D341Med (cell line): ENCODE measurements around the gene C1QTNF9.
"Not testable (repeated sequence)": the region's sequence is repeated elsewhere in the genome, so short reads cannot be mapped to it uniquely, and the experiment has no call there.

Experiments used
- DNase-seq: peaks from one replicate; pipeline ENCODE4 v3.0.0; 2012; ENCODE audit warnings: low spot score

Gene C1QTNF9, protein sequence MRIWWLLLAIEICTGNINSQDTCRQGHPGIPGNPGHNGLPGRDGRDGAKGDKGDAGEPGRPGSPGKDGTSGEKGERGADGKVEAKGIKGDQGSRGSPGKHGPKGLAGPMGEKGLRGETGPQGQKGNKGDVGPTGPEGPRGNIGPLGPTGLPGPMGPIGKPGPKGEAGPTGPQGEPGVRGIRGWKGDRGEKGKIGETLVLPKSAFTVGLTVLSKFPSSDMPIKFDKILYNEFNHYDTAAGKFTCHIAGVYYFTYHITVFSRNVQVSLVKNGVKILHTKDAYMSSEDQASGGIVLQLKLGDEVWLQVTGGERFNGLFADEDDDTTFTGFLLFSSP

DNA sequence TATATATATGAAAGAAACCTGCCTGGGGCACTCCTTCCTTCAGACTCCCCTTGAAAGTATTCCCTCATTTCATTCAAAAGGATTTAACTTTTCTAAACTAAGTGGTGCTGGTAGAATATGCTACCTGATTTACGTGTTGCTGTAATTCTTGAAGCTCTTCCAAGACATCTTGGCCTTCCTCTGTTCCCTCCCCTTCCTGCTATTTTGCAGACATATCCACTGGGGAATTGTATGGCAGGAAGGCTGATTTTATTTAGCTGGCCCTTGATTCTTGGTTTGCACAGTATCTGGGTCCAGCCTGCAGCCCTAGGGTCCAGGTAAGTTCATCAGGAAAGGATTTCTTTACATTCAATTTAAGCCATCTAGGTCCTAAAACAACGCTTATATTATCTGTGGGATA lies at the start of gene C1QTNF9:
C1QTNF9 (plus strand) TSS at position 281 of the 400 bp plus-strand sequence. CDS start 6,424 bp downstream, outside the sequence.
- DNase-seq, result not testable (repeated sequence)

DNA sequence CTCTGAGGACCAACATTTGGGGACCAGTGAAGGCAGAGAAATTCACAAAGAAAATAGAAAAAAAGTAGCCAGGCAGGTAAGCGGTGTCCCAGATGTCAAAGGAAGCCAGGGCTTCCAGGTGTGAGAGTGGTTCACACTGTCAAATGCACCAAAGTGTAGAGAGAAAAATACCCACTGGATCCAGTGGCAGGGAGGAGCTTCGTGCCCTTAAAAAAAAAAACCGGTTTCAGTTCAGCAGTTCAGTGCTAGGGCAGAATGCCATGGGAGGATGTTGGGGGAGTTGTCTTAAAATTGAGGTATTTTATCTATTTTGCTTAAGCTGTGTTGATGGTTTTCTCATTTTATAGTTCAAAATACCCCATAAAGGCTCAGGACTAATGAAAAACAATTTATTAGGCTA lies 47.8 kb upstream of the C1QTNF9 start:
- no peak for DNase-seq

- DNase-seq, result no peak
Measured at GRCh38 chr13:24263632-24264031, 45.7 kb upstream of the C1QTNF9 start.

DNA sequence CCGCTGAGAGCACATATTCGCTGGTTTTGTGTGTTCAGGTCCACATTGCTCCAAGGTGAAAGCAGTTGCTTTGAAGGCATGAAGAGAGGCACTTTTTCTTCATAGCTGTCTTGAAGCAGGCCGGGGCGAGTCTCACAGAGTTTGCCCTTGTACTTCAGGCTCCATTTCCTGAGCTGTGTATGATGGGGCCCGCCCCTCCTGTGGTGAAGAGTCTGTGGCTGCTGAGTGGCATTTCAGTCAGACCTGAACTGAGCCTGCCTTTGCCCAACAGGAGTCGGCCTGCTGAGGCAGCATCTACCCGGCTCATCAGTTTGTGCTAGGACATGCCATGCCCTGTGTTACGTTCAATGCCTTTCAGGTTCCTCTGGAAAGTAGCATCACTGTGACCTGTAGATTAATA lies 44.4 kb upstream of the C1QTNF9 start:
- DNase-seq, result no peak

- DNase-seq, result no peak
Measured at GRCh38 chr13:24265453-24265852, 43.9 kb upstream of the C1QTNF9 start.

- no peak for DNase-seq
Measured at GRCh38 chr13:24267274-24267673, 42.1 kb upstream of the C1QTNF9 start.

DNA sequence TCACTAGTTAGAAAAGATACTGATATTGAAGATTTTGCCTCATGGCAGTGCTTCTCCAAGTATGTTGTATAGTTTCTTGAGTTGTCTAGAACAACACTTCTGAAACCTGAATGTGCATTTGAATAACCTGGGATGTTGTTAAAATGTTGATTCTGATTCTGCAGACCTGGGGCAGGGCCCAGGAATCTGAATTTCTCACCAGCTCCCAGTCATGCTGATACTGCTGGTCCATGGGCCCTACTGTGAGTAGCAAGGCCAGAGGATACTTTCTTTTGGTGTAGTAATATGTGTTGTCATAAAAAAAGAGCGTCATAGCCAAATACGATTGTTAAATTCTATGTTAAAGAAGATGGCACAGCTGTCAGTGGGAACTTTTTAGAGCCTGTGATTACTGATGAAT lies 41.6 kb upstream of the C1QTNF9 start:
- no peak for DNase-seq

DNA sequence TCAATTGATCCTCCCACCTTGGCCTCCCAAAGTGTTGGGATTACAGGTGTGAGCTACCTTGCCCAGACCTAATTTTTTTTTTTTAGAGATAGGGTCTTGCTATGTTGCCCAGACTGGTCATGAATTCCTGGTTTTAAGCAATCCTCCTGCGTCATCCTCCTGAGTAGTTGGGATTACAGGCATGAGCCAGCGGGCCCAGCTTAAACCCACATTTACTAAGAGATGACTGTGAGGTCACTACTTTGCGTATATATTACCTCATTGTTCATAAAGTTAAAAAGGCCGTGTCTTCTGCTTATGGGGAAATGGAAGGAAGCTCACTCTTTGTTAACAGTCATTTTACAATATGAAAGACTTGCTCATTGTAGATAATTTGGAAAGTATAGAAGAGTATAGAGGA lies 39.6 kb upstream of the C1QTNF9 start:
- no peak for DNase-seq

DNA sequence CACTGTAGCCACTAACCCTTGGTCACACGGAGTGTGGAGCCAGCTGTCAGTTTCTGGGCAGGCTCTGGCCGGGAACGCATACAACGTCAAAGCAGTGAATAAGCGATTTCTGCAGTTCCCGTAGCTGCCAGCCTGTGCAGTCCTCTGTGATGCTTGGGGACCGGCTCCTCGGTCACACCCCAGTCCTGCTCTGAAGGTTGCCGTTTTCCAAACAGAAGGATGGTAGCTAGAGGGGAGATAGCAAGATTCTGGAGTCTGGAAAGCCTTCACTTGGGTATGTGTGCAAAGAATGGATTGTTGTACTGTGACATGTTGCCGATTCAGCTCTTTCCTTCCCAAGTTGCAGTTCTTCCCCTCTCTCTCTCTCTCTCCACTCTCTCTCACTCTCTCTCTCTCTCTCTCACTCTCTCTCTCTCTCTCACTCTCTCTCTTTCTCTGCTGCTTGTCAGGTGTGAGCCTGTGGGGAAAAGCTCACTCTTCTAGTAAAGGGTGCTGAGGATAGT lies 38.7 kb upstream of the C1QTNF9 start:
- no peak for DNase-seq

- no peak for DNase-seq
Measured at GRCh38 chr13:24271231-24271600, 38.2 kb upstream of the C1QTNF9 start.

GRCh38 chr13:24271601-24272451 lies 37.6 kb upstream of the C1QTNF9 start:
- no peak for DNase-seq

DNA sequence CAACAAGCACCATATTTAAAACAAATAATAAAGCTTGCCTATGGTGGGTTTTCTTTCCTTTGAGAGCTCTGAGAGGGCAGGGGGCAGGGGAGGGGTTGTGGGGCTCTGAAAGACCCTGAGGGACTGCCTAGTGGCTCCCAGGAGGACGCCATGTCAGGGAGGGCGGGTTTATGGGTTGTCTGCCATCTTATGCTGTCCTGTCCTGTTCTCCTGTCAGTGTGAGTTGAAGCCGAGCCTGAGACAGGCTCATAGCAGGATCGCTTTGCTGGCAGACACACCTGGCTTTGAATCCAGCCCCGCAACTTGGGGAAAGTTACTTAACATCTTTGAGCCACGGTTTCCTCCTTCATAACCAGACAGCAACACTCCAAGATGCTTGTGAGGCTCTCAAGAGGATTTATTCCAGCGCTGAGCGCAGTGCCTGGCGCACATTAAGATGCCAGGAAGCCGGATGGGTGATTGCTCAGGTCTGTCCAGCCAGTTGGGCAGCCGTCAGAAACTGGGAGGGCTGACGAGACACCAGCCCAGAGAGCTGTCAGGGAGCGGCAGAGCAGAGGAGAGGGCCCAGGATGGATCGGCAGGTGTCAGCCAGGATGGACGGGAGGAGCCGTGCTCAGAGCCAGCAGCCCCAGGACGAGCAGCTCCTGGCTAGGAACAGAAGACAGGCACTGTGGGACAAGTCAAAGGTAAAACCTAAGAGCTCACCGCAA lies 36.8 kb upstream of the C1QTNF9 start:
- no peak for DNase-seq

GRCh38 chr13:24273926-24274325 lies 35.5 kb upstream of the C1QTNF9 start:
- no peak for DNase-seq

DNA sequence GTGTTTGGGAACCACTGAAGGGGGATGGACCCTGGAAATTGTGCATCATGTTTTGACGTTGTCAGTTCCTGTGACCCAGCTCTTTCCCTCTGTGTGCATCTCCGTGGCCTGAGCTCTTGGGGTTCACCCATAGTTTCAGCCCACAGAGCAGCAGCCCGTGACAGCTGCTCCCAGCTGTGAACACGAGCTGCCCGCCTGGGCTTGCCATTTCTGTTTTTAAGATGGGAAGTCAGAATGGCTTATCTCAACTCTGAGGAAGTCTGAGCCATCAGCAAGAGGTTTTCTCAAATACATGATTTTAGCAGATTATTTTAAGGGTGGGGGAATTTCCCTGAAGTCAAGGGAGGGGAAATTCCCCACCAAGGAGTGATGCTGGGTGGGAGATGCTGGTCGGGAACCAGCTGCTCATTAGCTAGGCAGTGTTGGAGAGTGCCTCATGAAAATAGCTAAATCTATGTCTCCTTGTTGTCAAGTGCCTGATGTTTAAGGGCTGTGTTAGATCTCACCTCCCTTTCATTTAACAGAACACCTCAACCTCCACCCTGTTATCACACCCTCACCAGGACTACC lies 34.8 kb upstream of the C1QTNF9 start:
- DNase-seq, result no peak

- no peak for DNase-seq
Measured at GRCh38 chr13:24275041-24275440, 34.3 kb upstream of the C1QTNF9 start.

DNA sequence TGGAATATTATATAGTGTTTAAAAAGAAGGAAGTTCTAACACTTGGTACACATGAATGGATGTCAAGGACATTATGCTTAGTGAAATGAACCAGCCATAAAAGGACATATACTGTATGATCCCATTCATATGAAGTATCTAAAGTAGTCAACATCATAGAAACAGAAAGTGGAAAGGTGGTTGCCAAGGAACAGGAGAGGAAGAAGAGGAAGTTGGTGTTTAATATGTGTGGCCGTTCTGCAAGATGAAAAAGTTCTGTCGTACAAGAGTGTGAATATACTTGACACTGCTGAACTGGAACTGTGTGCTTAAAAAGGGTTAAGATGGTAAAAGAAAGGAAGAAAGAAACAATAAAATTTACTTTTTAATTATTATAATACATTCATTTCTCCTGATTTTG lies 33.1 kb upstream of the C1QTNF9 start:
- no peak for DNase-seq

- DNase-seq, result no peak
Measured at GRCh38 chr13:24276861-24277260, 32.5 kb upstream of the C1QTNF9 start.

GRCh38 chr13:24277761-24278160 lies 31.6 kb upstream of the C1QTNF9 start:
- no peak for DNase-seq

DNA sequence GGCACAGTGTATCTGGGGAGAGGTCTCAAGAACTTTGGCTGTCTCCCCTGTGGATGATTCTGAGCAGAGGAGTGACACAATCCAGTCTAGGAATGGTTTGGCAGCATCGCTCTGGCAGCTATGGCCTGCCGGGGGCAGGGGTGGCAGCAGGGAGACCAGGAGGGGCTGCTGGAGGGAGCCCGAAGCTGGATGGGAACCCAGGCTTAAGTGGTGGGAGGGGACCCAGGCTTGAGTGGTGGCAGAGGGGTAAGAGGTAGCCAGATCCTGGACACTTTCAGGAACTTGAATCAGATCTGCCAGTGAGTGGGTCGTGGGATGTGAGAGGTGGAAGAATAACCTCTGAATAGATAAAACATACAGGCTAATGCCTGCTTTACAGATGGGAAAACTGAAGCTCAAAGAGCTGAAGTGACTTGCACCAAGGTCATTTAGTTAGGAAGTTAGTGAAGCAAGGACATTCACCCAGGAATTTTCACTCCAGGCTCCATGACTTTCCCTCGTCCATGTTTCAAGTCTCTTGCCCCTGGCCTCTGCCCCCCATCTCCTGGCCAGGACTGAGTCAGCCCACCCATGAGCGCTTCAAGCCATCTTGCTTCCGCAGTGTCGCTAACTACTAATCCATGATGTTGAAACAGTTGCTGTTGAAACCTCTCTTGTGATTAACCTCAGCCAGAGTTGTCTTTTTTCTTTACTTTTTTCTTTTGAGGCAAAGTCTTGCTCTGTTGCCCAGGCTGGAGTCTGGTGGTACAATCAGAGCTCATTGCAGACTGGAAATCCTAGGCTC lies 29.9 kb upstream of the C1QTNF9 start:
- DNase-seq, result no peak

- DNase-seq, result no peak
Measured at GRCh38 chr13:24280720-24281119, 28.7 kb upstream of the C1QTNF9 start.
